Measurements from ENCODE around the gene ASS1.

ASS1 gene

DNA sequence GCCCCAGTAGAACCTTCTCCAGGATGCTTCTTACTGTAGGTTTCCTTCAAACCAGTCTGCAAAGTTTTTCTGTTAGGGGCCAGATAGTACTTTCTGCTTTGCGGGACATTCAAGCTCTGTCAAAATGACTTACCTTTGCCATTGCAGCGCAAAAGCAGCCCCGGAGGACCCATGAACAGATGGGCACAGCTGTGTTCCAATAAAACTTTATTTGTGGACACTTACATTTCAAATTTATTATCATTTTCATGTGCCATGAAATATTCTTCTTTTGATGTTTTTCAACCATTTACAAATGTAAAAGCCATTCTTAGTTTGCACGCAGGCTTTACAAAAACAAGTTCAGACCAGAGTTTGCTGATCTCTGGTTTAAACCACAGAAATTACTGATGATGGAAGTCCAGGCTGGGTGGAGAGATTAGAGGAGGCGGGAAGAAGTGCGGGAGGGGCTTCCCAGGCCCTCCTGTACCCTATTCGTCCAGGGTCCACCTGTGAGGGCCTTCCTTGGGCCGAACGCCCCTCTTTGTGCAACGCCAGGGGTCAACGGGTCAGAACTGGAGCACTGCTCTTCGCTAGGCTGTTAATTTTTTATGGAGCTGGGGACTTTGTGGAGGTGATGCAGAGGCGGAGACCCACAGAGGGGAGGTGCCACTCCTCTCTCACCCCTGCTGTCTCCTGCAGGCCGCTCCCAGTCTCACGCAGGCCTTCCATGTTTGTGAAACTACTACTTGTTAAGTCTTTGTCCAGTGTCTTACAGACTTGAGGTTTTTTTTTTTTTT, 7.6 kb upstream of the ASS1 start:
- no peak for DNase-seq

DNA sequence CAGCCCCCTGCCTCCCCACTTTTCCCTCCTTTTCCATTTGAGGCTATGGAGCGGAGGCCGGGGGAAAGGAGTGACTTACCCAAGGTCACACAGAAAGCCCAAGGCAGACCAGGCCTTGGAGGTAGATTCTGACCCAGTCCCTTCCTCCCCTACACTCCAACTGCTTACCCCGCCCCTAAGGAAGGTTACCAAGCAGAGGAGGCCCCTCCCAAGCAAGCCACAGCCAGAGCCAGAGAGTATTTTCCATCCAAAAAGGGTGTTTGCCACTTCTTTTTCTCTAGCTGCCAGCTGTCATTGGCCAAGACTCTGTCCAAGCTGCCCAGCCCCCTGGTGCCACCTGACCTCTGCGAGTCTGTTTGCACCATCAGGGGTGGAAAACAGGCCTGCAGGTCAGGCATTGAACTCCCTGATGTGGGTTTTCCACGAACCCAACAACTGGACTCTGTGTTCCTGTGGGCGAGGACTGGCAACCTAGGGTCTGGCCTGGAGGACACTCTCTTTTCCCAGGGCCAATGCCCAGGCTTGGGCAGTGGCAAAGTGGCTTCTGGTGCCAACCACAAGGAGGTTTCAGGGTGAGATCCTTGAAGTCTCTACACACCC, 6.3 kb upstream of the ASS1 start:
- no peak for DNase-seq

DNA sequence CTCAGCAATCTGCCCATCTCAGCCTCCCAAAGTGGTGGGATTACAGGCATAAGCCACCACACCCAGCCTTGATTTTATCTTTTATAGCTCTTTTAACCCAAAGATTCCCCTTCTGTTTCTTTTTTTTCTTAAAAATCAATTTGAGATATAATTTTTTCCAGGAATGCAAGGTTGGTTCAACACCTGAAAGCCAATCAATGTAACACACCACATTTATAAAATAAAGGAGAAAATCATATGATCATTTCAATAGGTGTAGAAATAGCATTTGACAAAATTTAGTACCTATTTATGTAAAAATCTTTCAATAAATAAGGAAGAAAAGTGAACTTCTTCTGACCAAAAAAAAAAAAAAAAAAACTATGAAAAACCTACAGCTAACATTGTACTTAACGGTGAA, 3.7 kb upstream of the ASS1 start:
- DNase-seq, result no peak

DNA sequence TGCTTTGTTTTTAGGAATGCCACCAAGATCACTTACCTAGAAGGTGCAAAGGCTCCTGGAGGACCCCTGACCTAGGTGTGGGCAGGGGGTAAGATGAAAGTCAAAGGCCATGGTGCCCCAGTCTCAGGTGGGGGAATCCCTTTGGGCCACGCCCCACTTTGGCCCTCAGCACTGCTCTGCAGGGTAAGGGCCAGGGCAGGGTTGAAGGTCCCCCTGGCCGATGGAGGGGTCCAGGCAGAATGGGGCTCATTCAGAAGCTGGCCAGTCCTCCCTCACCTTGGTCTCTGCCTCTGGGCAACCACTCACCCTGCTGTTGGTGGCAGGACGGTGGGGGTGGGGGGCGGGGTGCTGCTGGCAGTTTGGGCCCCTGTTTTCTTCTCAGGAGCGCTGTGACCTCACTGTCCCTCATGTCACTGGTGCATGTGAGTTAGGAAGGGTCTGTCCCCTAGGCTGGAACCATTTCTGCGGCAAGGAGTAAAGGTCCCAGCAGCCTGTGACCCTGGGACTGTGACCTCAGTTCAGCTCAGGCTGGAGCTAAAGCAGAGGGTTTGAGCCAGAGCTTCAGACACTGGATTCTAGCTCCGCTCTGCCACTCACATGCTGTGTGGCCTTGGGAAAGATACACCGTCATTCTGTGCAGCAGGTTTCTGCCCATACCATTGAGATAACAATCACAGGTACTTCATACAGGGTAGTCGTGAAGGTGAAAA, 1.9 kb upstream of the ASS1 start:
- no peak for DNase-seq

DNA sequence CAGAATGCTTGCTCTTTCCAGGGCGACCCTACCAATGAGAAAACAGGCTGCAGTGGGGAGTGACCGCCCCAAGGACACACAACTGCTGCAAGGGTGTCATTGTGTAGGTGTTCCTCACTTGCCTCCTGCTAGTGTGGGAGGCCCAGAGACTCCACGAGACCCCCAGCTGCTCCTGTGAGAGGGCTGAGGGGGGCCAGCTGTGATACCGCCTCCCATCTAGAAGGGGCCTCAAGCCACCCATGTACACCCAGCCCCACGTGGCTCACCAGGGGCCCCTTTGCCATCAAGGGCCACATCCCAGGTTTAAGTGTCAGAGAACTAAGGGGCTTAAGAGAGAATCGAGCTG, 1.3 kb upstream of the ASS1 start:
- no peak for DNase-seq

DNA sequence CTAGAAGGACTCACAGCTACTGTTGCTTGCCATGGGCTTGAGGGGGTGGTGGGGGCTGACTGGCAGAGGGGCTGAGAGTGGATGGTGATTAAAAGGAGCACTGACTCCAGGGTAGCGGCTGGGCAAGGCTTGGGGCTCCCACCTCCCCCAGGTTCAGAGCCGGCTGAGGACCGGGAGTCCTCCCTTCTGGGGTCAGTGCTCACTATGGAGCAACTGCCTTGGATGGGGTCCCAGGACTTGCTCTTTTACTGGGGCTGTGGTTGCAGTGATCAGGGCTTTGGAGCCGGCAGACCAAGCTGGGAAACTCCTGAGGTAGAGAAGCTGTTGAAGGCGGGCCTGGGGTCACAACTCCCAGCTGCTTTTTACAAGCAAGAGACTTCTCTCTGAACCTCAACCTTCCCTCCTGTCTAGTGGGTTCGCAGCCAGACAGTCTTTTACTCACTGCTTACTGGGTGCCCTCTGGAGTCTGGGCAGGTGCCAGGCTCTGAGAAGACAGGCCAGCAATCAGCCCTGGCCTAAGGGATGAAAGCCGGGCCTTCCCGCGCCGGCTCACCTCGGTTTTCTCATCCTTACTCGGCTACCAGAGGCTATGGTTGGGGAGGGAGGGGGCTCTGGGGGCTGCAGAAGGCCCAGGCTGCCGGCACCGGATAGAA, 795 bp upstream of the ASS1 start:
- DNase-seq, result no peak

DNA sequence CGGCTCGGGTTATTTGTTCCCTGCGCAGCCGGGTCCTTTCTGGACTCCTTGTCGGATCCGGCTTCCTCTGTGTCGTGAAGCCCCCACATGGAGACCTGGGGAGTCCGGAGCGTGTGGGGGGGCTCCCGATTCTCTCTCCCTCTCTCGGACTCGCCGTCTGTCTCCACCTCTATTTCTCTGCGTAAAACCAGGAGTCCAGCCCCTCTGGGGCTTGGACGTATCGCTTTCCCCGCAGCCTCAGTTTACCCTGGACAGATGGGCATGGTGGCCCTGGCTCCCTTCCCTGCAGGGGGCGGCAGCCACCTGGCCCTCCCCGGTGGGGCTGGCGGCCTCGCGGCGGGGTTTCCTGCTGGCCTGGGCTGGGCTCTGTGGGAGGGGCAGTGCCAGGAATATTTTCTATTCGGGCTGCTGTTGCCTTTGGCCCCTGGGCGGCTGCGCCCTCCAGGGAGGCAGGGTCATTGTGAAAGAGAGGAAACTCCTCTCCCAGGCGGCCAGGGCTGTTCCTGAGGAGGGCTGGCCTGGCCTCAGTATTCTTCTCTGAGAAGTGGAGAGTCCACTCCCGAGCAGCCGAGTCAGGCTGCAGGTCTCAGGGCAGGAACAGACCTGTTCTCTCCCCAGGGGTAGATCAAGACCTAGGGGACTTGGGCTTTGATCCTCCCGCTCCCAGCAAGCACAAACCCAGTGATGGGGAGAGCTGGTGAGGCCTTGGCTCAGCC, 665 bp downstream of the ASS1 start:
- peak; percentile 31 to 48 for DNase-seq

DNA sequence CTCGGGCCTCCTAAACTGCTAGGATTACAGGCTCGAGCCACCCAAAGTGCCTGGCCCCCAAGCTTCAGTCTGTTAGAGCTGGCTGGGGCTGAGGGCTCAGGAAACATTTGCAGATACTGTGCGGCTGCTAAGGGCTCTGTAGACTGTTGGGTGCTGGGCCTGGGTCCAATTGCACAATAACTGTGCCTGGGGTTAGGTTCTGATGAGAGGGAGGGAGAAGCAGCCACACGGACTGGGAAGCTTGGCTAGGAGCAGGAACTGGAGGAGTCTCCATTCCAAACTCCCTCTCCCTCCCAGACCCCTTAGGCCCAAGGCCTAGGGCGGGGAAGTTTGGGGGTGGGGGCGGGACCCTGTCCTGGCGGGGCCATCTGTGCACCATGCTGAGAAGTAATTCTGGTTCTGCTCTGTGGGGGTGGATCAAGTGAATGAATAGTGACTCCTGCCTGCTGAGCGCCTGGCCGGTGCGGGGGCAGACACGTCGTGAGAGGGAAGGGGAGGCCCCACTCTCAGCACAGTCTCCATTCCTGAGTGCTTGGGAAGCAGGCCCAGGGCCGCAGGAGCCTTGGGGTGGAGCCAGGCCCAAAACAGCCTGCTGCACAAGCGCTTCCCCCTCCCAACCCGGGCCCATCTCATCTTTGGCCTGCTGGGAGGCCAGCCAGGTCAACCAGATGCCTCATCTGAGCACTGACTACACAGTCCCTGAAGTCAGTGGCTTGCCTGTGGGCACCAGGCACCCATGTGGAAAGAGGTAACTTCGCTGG, 1.5 kb downstream of the ASS1 start:
- DNase-seq, result no peak

DNA sequence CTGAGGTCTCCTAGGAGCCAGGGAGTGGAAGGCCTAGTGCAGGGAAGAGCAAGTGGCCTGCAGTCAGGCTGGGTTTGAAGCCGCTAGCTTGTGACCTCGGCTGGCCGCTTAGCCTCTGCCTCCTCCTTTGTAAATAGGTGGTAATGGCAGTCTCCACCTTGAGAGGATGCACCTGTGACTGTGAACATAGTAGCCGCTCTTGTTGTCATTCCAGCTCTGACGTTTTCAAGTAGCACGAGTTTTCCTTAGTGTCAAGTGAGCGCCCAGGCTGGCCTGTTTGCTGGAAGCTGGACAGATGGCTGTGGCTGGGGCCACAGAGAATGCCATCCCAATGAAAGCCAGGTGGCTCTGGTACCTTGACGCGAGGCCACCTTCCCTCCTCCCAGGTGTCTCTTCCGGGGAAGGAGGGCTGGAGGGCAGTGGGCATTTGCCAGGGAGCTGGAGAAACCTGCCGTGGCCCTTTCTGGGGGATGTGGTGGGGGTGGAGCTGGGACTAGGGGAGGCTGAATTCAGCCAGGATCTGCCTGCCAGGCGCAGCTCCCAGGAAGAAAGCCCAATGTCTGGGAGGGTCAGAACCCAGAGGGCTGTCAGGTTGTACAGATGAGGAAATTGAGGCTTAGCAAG, 2.5 kb downstream of the ASS1 start:
- DNase-seq, result no peak

DNA sequence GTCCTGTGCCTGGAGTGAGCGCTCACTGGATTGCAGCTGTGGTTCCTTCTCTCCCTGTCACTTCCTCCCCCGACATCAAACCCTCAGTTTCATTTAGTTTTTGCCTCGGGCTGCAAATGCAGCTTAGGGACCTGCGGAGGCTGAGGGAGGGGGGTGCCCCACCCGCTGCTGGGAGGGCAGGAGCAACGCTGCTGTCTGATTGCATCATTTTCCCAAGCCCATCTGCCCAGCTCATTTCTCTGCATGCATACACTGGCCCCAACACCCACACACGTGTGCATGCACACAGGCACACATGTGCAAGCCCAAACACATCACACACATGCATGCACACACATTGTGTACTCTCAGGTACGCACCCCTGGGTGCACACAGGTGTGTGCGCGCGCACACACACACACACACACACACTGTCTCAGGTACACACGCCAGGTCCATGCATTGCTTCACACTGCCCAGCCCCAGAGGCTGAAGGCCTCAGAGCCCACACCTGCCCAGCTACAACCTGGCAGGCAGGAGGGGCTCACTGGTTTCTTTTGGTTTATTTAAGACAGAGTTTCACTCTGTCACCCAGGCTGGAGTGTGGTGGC, 3.4 kb downstream of the ASS1 start:
- peak; percentile 21 to 23 for DNase-seq

DNA sequence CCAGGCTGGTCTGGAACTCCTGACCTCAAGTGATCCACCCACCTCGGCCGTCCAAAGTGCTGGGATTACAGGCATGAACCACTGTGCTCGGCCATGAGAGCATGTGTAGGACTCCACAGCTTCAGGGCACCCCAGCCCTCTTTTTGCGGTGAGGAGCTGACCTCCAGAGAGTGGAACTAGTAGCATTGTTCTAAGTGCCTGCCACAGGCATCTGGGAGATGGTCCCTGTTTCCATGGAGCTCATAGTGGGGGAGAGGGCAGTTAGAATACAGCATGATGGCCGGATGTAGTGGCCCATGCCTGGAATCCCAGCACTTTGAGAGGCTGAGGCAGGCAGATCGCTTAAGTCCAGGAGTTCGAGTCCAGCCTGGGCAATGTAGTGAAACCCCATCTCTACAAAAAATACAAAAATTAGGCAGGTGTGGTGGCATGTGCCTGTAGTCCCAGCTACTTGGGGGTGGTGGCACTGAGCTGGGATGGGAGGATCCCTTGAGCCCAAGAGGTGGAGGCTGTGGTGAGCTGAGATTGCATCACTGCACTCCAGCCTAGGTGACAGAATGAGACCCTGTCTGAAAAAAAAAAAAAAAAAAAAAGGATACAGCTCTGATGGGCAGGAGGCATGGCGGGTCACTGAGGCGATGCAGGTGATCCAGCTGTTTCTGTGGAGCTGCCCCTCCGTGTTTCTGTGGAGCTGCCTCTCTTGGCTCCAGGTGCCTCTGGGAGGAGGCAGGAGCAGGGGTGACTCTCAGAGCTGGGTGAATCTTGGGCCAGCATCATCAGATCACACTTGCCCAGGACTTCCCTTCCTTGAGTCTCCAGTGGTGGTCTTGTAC, 4.2 kb downstream of the ASS1 start:
- DNase-seq, result no peak

DNA sequence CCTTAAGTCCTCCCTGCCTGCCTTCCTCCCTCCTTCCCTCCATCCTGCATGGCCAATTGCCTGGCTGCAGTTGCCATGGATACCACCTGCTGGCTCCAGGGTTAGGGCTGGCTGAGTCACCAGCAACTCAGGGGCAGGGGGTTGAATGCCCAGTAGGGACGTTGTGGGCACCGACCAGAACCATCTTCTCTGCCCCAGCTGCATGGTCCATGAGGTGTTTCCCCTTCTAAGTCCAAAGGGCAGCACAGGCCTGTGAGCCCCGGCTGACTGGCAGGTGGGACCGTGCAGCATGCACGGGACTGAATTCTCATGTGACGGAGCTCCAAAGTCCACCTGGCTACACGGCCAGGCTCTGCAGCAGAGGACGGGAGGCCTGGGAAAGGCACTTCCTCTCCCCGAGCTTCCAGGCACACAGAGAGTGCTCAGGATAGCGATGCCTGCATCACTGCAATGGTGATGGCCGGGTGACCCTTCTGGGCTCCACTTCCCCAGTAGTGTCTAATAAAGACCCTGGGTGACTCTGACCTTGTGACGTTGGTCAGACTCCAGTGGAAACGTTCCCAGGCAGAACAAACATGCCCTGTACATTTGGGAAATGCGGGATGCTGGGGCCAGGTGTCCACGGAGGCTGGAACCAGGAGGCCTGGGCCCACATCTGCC, 5.7 kb downstream of the ASS1 start:
- DNase-seq, result no peak

DNA sequence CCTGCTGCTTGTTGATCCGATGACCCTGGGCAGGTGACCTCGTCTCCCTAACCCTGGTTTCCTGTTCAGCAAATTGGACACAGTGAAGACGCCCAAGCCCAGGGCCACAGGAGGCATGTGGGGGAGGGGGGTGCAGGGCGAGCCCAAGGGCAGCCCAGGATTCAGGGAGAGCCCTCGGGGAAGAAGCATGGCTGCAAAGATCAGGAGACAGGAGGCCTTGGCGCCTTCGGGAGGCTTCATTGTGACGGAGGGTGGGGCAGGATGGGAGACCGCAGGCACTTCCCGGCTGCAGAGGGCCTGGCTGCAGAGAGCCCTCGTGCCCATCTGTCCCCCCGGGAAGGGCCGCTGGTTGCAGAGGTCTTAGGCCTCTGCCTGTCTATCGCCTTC, 6.2 kb downstream of the ASS1 start:
- no peak for DNase-seq

DNA sequence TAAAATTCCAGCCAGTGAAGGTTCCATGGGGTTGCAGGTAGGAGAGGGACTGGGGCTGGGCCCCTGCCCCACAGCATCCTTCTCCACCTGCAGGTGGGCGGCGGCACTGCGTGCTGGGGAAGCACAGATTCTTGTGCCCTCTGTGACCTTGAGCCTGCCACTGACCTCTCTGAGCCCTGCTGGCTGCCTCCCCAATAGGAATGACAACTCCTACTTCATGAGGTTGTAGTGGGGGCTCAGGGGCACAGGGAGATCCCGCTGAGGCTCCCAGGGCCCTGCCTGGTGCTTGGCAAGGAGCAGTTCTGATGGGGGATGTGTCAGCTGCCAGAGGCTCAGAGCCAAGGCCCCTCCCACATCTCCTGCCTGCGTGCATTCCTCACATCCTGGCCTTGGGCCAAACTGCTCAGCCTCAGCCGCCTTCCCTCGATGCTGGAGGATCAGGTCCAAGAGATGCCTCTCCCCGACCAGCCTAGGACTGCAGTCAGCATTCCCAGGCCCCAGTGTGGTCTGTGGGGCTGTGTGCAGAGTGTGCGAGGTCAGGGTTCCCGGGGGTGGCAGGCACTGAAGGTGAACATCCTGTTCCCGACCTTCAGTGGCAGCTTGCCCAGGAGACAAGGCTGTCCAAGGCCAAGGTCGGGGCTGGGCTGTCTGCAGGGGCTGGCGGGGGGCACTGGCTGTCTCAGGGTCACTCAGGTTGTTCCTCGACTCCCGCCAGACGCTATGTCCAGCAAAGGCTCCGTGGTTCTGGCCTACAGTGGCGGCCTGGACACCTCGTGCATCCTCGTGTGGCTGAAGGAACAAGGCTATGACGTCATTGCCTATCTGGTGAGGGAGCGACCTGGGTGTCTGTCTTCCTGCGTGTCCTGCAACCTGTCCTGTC, 7.0 kb downstream of the ASS1 start:
- DNase-seq, result no peak

DNA sequence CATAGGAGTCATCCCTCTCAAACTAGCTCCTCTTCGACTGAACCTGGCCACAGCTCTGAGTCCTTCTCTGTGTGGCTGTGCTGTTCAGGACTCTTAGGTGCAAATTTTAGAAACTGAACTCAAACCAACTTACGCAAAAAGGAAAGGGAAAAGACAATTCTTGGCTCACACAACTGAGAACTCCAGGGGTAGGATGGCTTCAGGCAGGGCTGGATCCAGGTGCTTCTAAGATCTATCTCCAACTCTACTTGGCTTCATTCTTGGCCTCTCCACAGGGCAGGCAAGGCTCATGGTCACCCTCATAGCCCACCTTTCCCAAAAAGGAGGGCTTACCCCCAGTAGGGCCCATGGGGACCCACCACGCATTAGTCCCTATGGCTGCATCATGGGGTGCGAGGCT, 8.1 kb downstream of the ASS1 start:
- DNase-seq, result no peak

DNA sequence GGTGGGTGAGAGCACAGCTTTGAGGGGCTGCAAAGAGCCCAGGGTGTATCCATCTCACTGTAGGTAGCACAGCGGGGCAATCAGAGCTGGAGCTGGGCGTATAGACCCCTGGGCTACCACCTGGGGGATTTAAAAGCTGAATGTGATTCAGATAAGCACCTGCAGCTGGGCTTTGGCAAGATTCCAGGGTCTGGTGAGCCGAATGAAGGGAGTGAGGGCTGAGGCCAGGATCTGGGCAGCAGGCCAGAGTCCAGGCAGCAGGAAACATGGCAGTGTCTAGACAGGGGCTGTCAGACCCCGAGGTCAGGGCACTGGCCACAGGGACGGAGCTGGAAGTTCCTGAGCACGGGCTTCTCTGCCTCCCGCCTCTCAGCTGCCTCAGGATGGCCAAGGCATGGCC, 8.7 kb downstream of the ASS1 start:
- DNase-seq, result no peak

DNA sequence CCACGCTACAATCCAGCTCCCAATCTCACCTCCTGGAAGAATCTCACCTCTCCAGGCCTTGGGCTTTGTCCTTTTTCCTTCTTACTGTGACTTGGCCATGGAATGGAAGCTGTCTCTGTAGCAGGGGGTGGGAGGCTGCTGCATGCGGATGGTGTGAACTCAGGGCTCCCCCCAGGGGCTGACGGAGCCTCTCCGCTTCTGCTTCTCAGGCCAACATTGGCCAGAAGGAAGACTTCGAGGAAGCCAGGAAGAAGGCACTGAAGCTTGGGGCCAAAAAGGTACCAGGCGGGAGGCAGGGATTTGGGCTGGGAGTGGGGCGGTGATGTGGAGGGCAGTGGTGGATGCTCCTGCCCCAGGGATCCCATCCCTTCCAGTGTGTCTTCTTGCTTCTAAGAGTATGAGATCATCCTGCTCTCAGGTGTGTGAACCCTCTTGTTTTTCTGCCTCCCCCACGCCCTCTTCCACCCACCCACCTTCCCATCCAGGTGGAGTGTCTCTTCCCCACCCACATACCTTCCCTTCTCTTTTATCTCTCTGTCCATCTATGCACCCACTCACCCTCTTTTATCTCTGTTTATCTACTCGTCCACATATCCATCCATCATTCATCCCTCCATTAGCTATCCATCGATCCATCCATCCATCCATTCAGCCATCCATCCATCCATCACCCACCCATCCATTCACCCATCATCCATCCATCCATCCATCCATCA, 9.5 kb downstream of the ASS1 start:
- no peak for DNase-seq

DNA sequence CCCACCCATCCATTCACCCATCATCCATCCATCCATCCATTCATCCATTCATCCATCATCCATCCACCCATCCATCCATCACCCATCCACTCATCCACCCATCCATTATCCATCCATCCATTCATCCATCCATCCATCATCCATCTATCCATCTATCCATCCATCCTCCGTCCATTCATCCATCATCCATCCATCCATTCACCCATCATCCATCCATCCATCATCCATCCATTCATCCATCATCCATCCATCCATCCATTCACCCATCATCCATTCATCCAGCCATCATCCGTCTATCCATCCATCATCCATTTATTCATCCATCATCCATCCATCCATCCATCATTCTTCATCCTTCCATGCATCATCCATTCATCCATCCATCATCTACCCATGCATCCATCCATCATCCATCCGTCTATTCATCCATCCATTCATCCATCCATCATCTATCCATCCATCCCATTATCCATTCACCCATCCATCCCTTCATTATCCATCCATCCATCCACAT, 10.1 kb downstream of the ASS1 start:
- DNase-seq, result no peak

Data from inflammatory macrophage treated with lipopolysaccharide for 1 hour (primary cell).